Stomach smooth muscle (tissue), 2 donors: ENCODE results near the gene WFDC1.

ENCODE experiments used
- H3K27ac ChIP-seq: one replicate; pipeline ENCODE4 v1.7.0; 2013; ENCODE audit warnings: mild to moderate bottlenecking, low read length, inconsistent platforms
- H3K27me3 ChIP-seq, 2 donors: one replicate each; pipeline ENCODE4 v1.7.0; 2013; ENCODE audit warnings: low read length in 2 of 2; ENCODE audit not compliant: insufficient read depth in 2 of 2, control insufficient read depth in 1 of 2
- H3K36me3 ChIP-seq, 2 donors: one replicate each; pipeline ENCODE4 v1.7.0; 2013; ENCODE audit warnings: low read length in 2 of 2; ENCODE audit not compliant: control insufficient read depth in 2 of 2, insufficient read depth in 2 of 2
- H3K4me1 ChIP-seq: one replicate; pipeline ENCODE4 v1.7.0; 2013; ENCODE audit warnings: low read length; ENCODE audit not compliant: control insufficient read depth, insufficient read depth
- H3K4me3 ChIP-seq, 2 donors: one replicate each; pipeline ENCODE4 v1.7.0; 2013; ENCODE audit warnings: low read length in 2 of 2
- H3K9ac ChIP-seq, 2 donors: one replicate each; pipeline ENCODE4 v1.7.0; 2013; ENCODE audit warnings: low read length in 2 of 2, mild to moderate bottlenecking in 1 of 2
- H3K9me3 ChIP-seq, 2 donors: one replicate each; pipeline ENCODE4 v1.7.0; 2013; ENCODE audit warnings: low read length in 2 of 2; ENCODE audit not compliant: control insufficient read depth in 2 of 2
- donor health status: healthy.
- donor health status: Pancreatic carcinoma.

The WFDC1 gene

DNA sequence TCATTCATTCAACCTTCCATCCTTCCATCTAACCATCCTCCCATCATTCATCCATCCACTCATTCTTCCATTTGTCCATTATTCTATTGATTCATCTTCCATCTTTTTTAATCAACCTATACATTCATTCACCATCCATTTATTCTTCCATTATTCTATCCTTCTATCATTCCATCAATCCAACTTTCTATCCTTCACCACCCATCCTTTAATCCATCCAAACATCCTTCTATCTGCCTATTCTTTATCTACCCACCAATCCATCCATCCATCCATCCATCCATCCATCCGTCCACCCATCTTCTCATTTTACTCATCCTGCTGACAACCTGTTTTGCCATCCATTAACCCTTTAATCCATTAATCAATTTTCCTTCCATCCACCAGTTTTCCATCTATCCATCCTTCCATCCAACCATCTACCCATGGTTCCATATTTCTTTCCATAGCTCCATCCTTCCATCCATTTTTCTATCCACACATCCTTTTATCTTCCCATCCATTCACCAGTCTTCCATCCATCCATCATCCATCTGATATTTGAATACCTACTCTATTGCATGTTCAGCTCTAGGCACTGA is 21.8 kb upstream of the WFDC1 start:
- no peak overlapping the region for H3K4me3 ChIP-seq
- H3K27ac ChIP-seq, result no peak overlapping the region
- H3K27me3 ChIP-seq, result peaks cover 5 to 10% of the 10 kb centered on the region in 2 donors
- no peaks in the 10 kb centered on the region for H3K36me3 ChIP-seq
- H3K4me1 ChIP-seq, result no peaks in the 10 kb centered on the region
- H3K9ac ChIP-seq, result no peak overlapping the region
- no peaks in the 10 kb centered on the region for H3K9me3 ChIP-seq

DNA sequence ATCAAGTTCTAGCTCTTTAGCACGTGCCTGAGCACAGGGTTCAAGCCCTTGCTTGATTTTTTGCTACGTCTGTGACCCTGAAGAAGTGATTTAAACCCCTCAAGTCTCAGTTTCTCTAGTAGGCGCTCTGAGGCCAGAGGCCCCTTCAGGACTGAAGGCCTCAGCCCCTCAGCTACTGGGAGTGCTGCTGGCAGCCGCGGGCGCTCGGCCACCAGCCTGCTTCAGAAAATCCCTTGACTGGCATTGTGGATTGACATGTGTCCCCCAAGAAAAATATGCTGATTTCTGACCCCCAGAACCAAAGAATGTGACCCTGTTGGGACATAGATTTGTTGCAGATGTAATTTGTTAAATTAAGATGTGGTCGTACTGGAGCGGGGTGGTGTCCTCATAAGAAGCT is 20.2 kb upstream of the WFDC1 start:
- peaks cover 5 to 7% of the 10 kb centered on the region in 2 donors for H3K27me3 ChIP-seq
- H3K9ac ChIP-seq, result no peak overlapping the region
- H3K27ac ChIP-seq, result no peak overlapping the region
- no peaks in the 10 kb centered on the region for H3K36me3 ChIP-seq
- no peaks in the 10 kb centered on the region for H3K4me1 ChIP-seq
- H3K9me3 ChIP-seq, result no peaks in the 10 kb centered on the region
- no peak overlapping the region for H3K4me3 ChIP-seq

DNA sequence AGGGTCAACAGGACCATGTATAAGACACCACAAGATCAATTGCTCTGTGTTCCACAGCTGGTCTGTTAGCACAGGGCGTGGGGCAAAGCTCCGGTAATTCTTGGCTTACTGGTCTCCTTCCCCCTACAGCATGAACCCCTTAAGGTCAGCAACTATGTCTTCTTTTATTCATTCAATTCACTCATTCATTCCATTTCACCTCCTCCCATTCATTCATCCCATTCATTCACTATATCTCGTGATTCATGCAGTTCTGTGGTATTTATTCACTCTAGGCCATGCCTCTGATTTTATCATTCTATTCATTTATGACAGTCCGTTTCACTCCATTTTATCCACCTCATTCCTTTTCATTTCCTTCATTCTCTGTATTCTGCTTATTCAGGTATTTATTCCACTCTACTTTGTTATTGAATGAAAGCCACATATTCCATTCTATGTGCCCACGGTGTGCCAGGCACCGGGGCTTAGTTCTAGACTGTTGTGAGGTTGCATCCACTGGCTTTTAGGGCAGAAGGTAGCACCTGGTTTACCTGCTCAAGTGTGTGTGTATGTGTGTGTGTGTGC is 19.0 kb upstream of the WFDC1 start:
- no peaks in the 10 kb centered on the region for H3K36me3 ChIP-seq
- no peak overlapping the region for H3K27ac ChIP-seq
- H3K4me1 ChIP-seq, result no peaks in the 10 kb centered on the region
- H3K27me3 ChIP-seq, result peaks cover 5 to 7% of the 10 kb centered on the region in 2 donors
- no peaks in the 10 kb centered on the region for H3K9me3 ChIP-seq
- no peak overlapping the region for H3K9ac ChIP-seq
- H3K4me3 ChIP-seq, result no peak overlapping the region

DNA sequence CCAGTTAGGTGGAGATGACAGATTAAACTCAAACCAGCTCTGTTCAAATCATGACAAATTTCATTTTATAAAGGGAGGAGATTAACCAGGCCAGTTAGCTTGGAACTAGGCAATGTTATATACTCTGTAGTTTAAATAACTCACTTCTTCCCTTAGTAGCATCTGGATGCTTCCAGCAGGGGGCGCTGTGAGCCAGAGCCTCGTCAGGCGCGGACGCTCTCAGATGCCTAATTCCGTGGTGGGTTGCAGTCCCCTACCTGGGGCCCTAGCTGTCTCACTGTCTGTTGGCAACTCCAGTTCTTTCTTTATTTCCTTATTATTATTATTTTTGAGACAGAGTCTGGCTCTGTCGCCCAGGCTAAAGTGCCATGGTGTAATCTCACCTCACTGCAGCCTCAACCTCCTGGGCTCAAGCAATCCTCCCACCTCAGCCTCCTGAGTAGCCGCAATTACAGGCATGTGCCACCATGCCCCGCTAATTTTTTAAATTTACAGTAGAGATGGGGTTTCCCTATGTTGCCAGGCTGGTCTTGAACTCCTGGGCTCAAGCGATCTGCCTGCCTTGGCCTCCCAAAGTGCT is 17.3 kb upstream of the WFDC1 start:
- Histone ChIP-seq H3K4me3 (no peak overlapping the region), H3K4me1 (no peaks in the 10 kb centered on the region), H3K9ac (no peak overlapping the region), H3K27ac (no peak overlapping the region), H3K27me3 (peaks cover 5 to 7% of the 10 kb centered on the region in 2 donors), H3K36me3 (no peaks in the 10 kb centered on the region), H3K9me3 (no peaks in the 10 kb centered on the region)

DNA sequence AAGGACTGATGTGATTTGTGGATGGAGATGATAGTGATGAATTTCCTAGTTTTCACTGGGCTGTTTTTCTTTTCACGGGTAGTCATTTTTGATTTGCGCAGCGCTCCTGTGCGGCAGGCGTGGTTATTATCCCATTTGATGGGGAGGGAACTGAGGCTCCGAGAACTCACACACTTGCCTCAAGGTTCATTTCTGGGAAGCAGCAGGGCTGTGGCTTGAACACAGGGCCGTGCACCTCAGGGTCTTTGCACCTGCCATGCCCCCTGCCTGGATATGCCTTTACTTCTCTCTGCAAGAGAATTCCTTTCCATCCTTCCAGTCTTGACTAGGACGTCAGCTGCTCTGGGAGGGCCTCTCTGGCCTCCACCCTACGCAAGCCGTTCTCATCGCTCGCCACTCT is 16.3 kb upstream of the WFDC1 start:
- Histone ChIP-seq H3K4me3 (no peak overlapping the region), H3K27ac (no peak overlapping the region), H3K9me3 (no peaks in the 10 kb centered on the region), H3K27me3 (peaks cover 5 to 7% of the 10 kb centered on the region in 2 donors), H3K4me1 (no peaks in the 10 kb centered on the region), H3K36me3 (no peaks in the 10 kb centered on the region), H3K9ac (no peak overlapping the region)

DNA sequence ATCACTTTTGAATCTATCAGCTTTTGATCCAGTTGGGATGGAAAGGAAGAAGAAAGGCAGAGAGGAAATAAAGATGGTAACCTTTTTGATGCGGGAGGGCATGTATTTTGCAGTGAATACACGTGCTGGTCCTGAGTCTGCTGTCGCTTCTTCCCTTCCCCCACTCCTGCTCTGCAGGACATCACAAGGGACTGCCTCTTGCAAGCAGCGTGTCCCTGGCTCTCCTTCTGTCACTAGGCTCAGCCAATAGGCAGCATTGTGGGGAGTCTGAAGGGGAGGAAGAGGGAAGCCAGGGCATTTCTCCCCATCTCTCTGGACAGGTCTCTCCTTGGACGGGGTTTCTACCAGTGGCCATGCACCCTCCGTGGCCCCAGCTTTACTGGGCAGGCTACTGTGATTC is 15.7 kb upstream of the WFDC1 start:
- Histone ChIP-seq H3K4me1 (peaks cover 2% of the 10 kb centered on the region), H3K4me3 (no peak overlapping the region), H3K9ac (no peak overlapping the region), H3K9me3 (no peaks in the 10 kb centered on the region), H3K36me3 (no peaks in the 10 kb centered on the region), H3K27me3 (peaks cover 5% of the 10 kb centered on the region in 2 donors), H3K27ac (no peak overlapping the region)

DNA sequence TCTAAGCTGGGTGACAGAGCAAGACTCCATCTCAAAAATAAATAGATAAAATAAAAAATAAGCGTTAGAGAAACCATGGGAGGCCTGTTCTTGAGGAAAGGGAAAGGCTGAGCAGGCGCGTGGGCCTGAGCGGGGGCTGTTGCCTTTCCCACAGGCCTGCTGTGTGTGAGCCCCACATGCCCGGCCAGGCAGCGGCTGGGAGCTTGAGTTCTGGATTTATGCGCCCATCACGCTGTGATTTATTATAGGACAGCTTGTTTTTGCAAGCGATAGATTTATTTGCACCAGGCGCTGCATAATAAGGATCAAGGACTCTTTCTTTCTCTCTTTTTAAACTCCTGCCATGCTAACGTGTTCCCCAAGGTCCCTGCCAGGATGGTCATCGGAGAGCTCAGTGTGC is 14.8 kb upstream of the WFDC1 start:
- Histone ChIP-seq H3K9ac (no peak overlapping the region), H3K9me3 (no peaks in the 10 kb centered on the region), H3K36me3 (no peaks in the 10 kb centered on the region), H3K27me3 (peaks cover 0 to 3% of the 10 kb centered on the region in 2 donors), H3K27ac (no peak overlapping the region), H3K4me1 (peaks cover 7% of the 10 kb centered on the region), H3K4me3 (no peak overlapping the region)

DNA sequence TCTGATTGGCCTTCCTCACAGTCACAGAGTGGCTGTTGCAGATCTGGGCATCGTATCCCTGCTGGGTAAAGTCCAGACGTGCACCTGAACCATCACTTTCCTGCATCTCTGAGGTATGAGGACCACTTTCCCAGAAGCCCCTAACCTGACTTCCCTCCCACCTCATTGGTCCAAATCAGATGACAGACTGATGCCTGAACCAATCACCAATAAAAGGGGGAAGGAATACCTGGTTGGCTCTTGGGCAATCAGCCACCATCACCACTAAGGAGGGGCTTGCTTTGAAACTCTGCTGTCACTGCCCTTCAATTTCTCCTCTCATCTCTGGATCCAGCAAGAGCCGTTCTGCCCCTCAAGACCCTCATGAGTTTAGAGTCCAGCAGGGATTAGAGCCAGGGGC is 13.6 kb upstream of the WFDC1 start:
- H3K4me3 ChIP-seq, result no peak overlapping the region
- H3K27me3 ChIP-seq, result no peaks in the 10 kb centered on the region
- no peaks in the 10 kb centered on the region for H3K9me3 ChIP-seq
- no peak overlapping the region for H3K27ac ChIP-seq
- peaks cover 9% of the 10 kb centered on the region for H3K4me1 ChIP-seq
- no peak overlapping the region for H3K9ac ChIP-seq
- H3K36me3 ChIP-seq, result no peaks in the 10 kb centered on the region

DNA sequence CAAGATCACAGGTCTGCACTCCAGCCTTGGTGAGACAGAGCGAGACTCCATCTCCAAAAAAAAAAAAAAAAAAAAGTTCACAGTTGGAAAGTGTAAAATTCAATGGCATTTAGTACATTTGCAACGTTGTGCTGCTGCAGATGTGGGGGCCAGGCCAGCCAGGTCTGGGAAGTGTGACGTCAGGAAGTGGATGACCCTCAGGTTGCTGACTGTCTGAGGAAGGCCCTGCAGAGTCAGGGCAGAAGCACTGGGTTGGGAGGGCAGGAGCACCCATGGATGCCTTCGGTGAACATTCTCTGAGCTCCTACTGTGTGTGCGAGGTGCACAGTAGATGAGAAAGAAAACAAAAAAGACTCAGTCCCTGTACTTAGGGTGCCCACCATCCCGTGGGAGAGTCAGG is 12.1 kb upstream of the WFDC1 start:
- peaks cover 13% of the 10 kb centered on the region for H3K4me1 ChIP-seq
- no peaks in the 10 kb centered on the region for H3K36me3 ChIP-seq
- no peaks in the 10 kb centered on the region for H3K9me3 ChIP-seq
- H3K4me3 ChIP-seq, result no peak overlapping the region
- H3K9ac ChIP-seq, result no peak overlapping the region
- H3K27ac ChIP-seq, result no peak overlapping the region
- no peaks in the 10 kb centered on the region for H3K27me3 ChIP-seq

DNA sequence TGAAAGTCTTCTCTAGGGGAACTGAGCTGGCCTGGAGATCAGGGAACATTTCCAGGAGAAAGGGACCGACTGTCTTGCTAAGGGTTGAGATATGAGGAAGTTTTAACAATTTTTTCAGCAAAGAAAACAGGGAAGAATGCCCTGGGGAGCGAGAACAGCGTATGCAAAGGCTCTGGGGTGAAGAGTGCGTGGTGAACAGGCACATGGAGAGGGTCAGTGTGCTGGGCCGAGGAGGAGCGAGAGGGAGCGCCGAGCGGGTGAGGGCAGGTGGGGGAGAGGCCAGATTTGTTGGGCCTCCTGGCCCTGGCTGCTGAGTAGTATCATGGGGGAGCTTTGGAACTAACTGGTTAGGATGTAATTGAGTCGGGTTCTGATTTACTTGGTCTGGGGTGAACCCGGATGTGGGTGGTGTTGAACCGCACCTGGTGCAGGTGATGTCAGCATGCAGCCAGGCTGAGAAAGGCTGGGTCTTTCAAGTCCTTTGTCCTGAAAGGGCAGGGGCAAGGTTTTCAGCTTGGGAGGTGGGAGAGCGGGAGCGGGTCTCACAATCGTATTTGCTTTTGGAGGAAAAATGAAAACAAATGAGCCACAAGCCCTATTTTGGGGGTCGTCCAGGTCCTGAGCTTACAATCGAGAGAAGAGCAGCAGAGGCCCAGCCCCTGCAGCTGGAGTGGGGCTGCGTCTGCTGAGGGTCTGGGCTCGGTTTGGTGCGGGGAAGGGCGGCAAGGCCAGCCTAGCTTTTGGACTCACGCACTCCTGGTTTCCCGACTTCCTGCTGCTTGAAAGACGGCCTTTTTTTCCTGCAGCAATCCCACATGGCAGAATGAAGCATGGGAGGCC is 11.1 kb upstream of the WFDC1 start:
- Histone ChIP-seq H3K4me3 (peak overlapping the region in 1 of 2 donors; percentile 29), H3K4me1 (peaks cover 13% of the 10 kb centered on the region), H3K27ac (no peak overlapping the region), H3K9me3 (peaks cover 0 to 1% of the 10 kb centered on the region in 2 donors), H3K27me3 (no peaks in the 10 kb centered on the region), H3K9ac (no peak overlapping the region), H3K36me3 (no peaks in the 10 kb centered on the region)
